Caki2 (cell line): ENCODE measurements around the gene P2RY8. TPM values are rescaled to one million over a fixed set of nuclear protein-coding genes. Genes with fewer than 3 reads are reported as not detected.
"Not testable (repeated sequence)": the region's sequence is repeated elsewhere in the genome, so short reads cannot be mapped to it uniquely, and the experiment has no call there.

Experiments used
- DNase-seq: peaks from one replicate; pipeline ENCODE4 v3.0.0-alpha.2; 2015; ENCODE audit warnings: low read depth
- in situ Hi-C: cut with HindIII; loops from 2 replicates; pipeline ENCODE4 v1.10.0; 2016; ENCODE audit warnings: low sequenced_read_pairs, low pct_unique_long_range_greater_than_20kb, mixed read lengths
- total RNA-seq: library from RNA; depleted of rRNA; stranded (reverse); fragments of >200 nt; shearing (Covaris generic); gene quantifications from 2 replicates; pipeline ENCODE4 v1.2.3, GENCODE V29; 2014; ENCODE audit warnings: low replicate concordance

The P2RY8 gene
- total RNA-seq, 1 experiment from 2014 or later = not detected

DNA sequence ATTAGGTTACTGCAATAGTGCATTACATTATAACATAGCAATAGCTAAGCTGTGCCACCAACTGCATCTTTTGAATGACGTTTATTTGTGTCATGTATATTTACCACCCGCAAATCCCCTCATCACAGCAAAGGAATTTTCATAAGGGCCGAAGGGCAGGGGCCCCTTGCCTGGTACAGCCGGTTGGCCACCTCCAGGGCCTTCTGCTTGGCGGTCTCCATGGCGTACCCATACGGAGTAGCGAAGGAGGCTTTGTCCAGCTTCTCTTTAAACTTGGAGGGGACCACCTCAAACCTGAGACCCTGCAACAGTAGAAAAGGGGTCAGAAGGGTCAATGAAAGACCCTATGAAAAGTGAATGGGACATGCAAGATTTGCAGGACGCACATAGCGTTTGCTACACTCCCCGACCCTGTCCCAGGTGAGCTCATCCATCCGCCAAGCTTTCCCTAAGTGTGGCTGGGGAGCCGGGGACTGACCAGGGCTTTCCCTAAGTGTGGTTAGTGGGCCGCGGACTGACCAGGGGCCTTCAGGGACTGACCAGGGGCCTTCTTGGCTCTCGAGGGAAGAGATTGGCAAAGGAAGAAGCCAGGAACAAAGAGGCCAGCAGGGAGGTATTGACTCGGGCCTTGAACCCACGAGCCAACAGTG is 94.8 kb downstream of the P2RY8 start:
- in situ Hi-C loops = no loop called here

GRCh38 chrX:1440506-1440905 is 96.5 kb downstream of the P2RY8 start:
- DNase-seq = no peak
- in situ Hi-C loops = no loop called here

More for the DNA sequence above, 94.8 kb downstream of the P2RY8 start:
- no peak for DNase-seq

- no peak for DNase-seq
- in situ Hi-C loops = no loop called here
Observed at GRCh38 chrX:1435241-1435895, 101.6 kb downstream of the P2RY8 start.

DNA sequence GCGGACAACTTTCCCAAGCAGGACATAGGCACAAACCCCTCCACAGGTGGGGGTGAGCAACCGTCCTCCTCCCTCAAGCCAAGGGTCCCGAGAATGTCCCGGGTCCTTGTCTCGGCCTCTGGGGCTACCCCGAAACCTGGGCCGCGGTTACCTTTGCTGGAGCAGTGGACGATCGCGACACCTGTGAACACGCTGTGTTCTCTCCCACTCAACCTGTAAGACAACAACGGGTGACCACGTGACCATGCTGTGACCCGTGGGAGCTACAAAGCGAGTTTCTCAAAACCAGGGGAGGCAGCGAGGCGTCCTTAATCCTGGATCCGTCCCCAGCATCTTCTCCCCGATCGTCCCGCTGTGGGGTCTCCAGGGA is 102.1 kb downstream of the P2RY8 start:
- in situ Hi-C loops = no loop called here
- DNase-seq = no peak

- in situ Hi-C loops = no loop called here
- DNase-seq = no peak
Observed at GRCh38 chrX:1433646-1434357, 103.2 kb downstream of the P2RY8 start.

- in situ Hi-C loops = no loop called here
- DNase-seq = no peak
Observed at GRCh38 chrX:1430451-1430850, 106.5 kb downstream of the P2RY8 start.

GRCh38 chrX:1427756-1428155 is 109.2 kb downstream of the P2RY8 start:
- DNase-seq = no peak
- in situ Hi-C loops = no loop called here

- in situ Hi-C loops, DNase-seq: not testable (repeated sequence)
Observed at GRCh38 chrX:1426321-1426720, 110.7 kb downstream of the P2RY8 start.

GRCh38 chrX:1425381-1425780 is 111.6 kb downstream of the P2RY8 start:
- no peak for DNase-seq
- in situ Hi-C loops = no loop called here

DNA sequence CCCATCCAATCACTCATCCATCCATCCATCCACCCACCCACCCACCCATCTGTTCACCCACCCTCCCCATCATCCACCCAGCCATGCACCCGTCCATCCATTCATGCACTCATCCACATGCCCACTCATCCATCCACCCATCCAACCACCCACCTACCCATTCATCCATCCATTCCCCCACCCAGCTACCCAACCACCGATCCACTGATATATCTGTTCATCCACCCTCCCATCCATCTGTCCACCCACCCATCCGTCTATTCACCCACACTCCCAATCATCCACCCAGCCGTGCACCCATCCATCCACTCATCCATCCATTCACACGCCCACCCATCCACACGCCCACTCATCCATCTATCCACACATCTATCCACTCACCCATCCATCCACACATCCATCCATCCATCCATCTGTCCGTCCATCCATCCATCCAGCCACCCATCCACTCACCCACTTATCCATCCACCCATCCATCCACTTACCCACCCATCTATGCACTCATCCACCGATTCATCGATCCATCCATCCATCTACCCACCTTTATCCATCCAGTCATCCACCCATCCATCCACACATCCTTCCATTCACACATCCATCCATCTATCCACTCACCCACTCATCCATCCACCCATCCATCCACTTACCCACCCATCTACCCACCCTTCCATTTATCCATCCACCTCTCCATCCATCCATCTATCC is 112.7 kb downstream of the P2RY8 start:
- no peak for DNase-seq
- in situ Hi-C loops = no loop called here

DNA sequence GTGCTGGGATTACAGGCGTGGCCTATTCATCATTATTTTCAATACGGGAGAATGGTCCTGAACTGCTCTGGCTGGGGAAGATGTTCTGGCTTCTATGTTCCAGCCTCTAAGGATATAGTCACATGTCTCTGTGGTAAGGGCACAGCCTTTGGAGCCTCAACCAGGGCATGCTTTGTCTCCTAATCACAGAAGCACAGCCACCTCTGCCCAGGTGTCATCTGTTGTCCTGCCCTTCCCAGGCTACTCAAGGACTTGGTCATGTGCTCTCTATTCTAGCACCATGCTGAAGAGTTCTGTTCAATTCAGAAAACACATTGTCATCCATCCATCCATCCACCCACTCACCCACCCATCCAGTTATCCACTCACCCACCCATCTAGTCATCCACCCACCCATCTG is 113.8 kb downstream of the P2RY8 start:
- no peak for DNase-seq
- in situ Hi-C loops = no loop called here

DNA sequence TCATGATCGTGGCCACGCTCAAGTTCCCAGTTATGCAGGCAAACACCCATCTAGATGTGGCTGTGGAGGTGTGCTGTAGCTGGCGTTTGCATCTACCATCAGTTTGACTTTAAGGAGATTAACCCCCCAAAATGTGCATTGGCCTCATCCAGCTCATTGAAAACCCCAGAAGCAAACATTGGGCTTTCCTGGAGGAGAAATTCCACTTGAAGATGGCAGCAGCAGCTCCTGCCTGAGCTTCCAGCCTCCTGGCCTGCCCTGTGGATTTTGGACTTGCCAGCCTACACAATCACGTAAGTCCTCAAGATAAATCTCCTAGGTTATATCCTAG is 114.9 kb downstream of the P2RY8 start:
- no peak for DNase-seq
- in situ Hi-C loops = no loop called here

DNA sequence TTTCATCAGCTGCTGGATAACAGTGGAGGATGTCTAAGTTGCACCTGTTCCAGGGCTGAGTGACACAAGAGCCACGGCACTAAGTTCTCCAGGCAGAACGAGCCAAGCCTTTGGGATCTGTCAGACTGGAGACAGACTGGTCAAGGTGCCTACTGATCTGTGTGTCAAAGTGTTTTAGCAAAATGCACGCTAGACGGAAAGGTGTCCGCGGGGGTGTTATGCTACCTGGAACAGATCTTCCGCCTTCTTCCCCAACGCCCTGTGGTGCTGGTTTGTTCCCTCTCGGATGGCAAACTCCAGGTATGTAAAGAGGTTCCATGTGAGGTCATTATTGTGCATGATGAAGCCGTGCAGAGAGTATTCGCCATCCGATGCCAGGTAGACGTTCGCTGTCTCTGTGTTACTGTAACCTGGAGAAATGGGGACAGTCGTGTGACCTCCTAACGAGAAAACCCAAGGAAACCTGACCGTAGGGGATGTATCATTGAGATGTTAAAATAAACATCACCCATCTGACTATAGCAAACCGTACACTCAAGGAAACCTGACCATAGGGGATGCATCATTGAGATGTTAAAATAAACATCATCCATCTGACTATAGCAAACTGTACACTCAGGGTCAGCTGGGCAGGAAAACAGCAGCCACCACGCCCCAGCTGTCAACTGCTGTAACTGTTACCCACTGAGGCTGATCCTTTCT is 115.4 kb downstream of the P2RY8 start:
- no peak for DNase-seq
- in situ Hi-C loops = no loop called here

DNA sequence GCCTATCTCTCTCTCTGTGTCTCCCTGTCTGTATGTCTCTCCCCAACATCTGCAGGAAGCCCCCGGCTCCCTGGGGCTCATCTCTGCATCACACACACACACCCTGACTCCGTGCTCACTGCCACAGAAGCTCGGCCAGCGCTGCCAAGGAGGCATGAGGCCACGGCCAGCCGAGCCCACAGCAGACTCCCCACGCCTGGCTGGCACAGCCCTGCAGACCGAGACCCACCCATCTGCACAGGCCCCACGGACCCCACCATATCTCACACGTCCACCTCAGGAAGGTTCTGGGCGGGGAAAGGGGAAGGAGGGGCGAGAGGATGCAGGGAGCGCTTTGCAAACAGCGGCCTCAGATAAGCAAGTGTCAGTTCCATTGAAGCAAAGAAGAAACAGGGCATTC is 116.6 kb downstream of the P2RY8 start:
- in situ Hi-C loops = no loop called here
- DNase-seq = no peak

DNA sequence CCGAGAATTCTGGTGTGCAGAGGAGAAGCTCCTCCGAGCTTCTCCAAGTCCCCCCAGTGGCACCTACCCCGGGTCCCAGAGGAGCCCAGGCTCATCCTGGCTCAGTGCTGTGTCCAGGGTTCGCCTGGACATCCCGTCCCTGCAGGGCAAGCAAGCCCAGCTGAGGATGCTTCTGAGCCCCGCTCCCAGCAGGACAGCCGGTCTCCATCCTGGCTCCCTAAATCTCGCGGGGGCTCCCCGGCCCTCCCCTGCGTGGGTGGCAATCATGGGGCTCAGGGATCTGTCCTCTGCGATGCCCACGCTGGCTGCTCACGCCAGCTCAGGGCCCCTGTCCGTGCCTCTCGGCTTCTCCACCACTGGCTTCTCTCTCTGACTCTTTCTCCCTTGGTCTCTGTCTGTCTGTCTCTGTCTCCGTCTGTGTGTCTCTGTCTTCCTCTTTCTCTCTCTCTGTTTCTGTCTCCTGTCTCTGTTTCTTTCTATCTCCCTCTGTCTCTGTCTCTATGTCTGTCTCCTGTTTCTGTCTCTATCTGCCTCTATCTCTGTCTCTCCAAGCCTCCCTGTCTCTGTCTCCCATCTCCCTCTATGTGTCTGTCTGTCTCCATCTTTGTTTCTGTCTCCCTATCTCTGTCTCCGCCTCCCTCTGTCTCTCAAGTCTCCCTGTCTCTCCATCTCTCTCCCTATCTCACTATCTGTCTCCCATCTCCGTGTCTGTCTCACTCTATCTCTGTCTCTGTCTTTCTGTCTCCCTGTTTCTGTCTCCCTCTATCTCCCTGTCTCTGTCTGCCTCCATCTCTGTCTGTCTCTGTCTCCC is 117.2 kb downstream of the P2RY8 start:
- in situ Hi-C loops = no loop called here
- DNase-seq = no peak

DNA sequence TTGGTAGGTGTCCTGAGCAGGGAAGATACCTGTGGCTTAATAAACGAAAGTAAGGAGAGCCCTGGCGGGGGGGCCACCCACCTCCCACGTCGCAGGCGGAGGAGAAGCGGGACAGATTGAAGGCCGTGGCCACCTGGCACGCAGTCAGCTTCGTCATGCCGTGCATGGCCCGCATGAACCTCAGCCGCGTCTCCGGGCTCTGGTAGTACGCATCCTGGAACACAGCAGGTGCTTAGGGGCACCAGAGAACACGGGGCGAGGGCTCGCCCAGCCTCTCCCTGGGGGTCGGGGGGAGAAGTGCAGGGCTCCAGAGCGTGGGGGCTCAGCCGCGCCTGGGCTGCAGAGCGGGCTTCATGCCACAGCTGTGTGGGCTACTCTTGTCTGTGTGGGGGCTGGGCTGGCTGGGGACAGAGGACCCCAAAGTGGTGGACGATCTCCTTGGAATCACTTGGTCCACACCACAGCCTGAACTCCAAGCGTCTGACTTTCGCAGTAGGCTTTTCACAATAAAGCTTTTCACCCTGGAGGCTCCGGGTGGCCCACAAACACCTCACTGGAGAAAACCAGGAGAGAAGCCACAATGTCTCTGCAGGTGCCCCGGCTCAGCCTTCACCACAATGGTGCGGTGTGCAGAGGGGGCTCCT is 118.0 kb downstream of the P2RY8 start:
- DNase-seq = no peak
- in situ Hi-C loops = no loop called here

DNA sequence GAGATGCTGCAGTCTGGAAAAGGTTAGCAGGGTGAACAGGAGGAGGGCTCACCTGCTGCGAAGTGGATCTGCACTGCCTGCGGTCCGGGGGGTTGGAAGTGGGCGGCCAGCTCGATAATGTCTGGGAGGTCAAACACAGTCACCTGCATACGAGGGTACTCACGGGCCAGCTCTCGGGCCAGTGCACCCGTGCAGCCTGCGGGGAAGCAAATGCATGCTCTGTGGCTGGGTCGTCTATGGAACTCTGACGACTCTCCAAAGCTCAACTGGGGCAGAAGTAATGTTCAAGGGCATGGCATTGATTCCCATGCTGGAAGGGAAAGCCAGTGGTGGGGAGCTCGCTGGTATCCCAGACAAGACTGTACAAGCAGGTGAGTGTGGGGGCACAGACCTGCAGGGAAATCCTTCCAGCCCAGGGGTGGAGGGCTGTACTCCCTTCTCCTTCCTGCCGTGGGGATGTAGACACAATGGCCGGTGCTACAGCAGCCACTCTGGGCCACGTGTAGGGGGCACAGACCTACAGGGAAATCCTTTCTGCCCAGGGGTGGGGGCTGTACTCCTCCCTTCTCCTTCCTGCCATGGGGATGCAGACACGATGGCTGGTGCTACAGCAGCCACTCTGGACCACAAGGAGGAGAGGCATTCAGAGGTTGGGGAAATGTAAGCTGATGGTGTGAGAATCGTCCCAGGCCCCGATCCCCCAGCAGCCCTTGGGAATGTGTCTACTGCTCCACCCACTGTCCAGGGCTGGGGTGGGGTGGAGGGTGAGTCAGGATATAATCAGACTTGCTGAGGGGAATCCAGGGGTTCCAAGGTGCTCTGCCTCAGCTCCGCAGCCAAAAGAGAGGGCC is 118.8 kb downstream of the P2RY8 start:
- no peak for DNase-seq
- in situ Hi-C loops = no loop called here
